GM12873 (cell line): ENCODE measurements around the gene RNF150.

ENCODE experiments used
- CTCF ChIP-seq: IDR thresholded peaks from 2 replicates; pipeline ENCODE4 v1.5.1; 2012; ENCODE audit warnings: low read depth, mild to moderate bottlenecking, moderate library complexity, low read length, control low read depth; ENCODE audit not compliant: insufficient read depth; ENCODE audit errors: missing control alignments

Gene RNF150

GRCh38 chr4:140952717-140953116 lies 180.6 kb downstream of the RNF150 start:
- no peak for TF ChIP-seq CTCF

- no peak for TF ChIP-seq CTCF
Measured at GRCh38 chr4:140947506-140947905, 185.8 kb downstream of the RNF150 start.

- TF ChIP-seq CTCF, result no peak
Measured at GRCh38 chr4:140945106-140945505, 188.2 kb downstream of the RNF150 start.

- TF ChIP-seq CTCF, result no peak
Measured at GRCh38 chr4:140944572-140944971, 188.7 kb downstream of the RNF150 start.

- no peak for TF ChIP-seq CTCF
Measured at GRCh38 chr4:140944199-140944515, 189.1 kb downstream of the RNF150 start.

GRCh38 chr4:140943486-140944198 lies 189.6 kb downstream of the RNF150 start:
- TF ChIP-seq CTCF, result no peak

- TF ChIP-seq CTCF, result no peak
Measured at GRCh38 chr4:140940589-140940988, 192.7 kb downstream of the RNF150 start.
